Gastrocnemius medialis (tissue), 4 donors: ENCODE results near the gene HEATR3.

Experiments used
- CTCF ChIP-seq, 5 experiments: fragments of 450-650 bp in 3 of 5; fragments of 200-600 bp in 2 of 5; sonication (generic) in 2 of 5; IDR thresholded peaks in 4 of 5; conservative IDR thresholded peaks in 1 of 5; 1 replicate in 4 of 5; 2 replicates in 1 of 5; pipeline ENCODE4 v1.5.1; 2016 to 2019; ENCODE audit warnings: antibody characterized with exemption in 5 of 5, mild to moderate bottlenecking in 3 of 5, moderate library complexity in 3 of 5
- POLR2A ChIP-seq, 2 donors: fragments of 450-650 bp; IDR thresholded peaks; one replicate each; pipeline ENCODE4 v1.6.1; 2017; ENCODE audit warnings: antibody characterized with exemption in 2 of 2, mild to moderate bottlenecking in 2 of 2, moderate library complexity in 2 of 2

- TF ChIP-seq POLR2A (IDR thresholded peaks at IDR 0.05) (no peak), CTCF (IDR thresholded peaks at IDR 0.05 in 4 of 5, conservative IDR thresholded peaks at IDR 0.05 in 1 of 5) (no peak)
Observed at GRCh38 chr16:50046853-50047252, 18.9 kb upstream of the HEATR3 start.
